Neural cell (in vitro differentiated cells): ENCODE measurements around the gene VIT.

Experiments used
- EZH2 ChIP-seq: fragments of 200-600, 300-800 bp; shearing (Covaris generic), sonication (generic); IDR thresholded peaks from 2 replicates; pipeline ENCODE4 v1.6.1; 2014; ENCODE audit warnings: antibody characterized with exemption, low read length, borderline replicate concordance, mild to moderate bottlenecking; ENCODE audit not compliant: insufficient read depth, poor library complexity, severe bottlenecking
- POLR2AphosphoS5 ChIP-seq: IDR thresholded peaks from 2 replicates; pipeline ENCODE4 v1.6.1; 2012
- RAD21 ChIP-seq: fragments of 450-650 bp; conservative IDR thresholded peaks from 2 replicates; pipeline ENCODE4 v1.6.1; 2014; ENCODE audit warnings: antibody characterized with exemption, mild to moderate bottlenecking, moderate library complexity
- SMC3 ChIP-seq: fragments of 450-650 bp; conservative IDR thresholded peaks from 2 replicates; pipeline ENCODE4 v1.6.1; 2014; ENCODE audit warnings: antibody characterized with exemption, mild to moderate bottlenecking, moderate library complexity; ENCODE audit not compliant: poor library complexity
- TF ChIP-seq, protein P1 (sequence below): fragments of 450-650 bp; IDR thresholded peaks from 2 replicates; pipeline ENCODE4 v1.5.1; 2014; ENCODE audit warnings: antibody characterized with exemption, mild to moderate bottlenecking, moderate library complexity; ENCODE audit not compliant: poor library complexity, severe bottlenecking

DNA sequence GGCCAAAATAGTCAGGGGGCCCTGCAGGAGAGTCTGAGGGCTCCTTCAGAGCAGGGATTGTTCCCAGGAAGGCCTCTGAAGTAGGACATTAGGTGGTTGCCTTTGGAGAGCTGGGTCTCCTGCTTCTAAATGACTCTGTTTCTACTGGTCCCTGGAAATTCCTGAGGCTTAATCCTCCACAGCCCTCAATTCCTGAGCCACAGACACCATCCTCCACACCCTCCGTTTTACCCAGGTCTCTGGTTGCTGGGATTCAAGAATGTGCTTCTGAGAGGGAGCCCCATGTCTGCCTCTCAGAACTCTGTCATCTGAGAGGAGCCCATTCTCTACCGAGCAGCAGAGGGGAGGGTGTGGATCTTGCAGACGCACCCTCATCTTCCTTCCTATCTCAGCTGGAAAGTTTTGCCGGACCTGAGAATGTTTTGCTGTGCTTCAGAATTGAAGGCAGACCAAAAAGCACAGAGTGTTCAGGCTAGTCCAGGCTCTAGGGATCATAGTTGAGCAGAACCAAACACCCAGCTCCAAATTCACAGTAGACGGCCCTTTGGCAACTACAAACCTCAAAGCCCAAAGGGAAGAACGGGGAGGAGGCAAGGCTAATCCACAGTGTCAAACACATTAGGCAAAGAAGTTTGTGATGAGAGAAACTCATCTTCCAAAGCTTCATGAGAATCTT lies 8.1 kb downstream of the VIT start:
- TF ChIP-seq, protein P1, sequence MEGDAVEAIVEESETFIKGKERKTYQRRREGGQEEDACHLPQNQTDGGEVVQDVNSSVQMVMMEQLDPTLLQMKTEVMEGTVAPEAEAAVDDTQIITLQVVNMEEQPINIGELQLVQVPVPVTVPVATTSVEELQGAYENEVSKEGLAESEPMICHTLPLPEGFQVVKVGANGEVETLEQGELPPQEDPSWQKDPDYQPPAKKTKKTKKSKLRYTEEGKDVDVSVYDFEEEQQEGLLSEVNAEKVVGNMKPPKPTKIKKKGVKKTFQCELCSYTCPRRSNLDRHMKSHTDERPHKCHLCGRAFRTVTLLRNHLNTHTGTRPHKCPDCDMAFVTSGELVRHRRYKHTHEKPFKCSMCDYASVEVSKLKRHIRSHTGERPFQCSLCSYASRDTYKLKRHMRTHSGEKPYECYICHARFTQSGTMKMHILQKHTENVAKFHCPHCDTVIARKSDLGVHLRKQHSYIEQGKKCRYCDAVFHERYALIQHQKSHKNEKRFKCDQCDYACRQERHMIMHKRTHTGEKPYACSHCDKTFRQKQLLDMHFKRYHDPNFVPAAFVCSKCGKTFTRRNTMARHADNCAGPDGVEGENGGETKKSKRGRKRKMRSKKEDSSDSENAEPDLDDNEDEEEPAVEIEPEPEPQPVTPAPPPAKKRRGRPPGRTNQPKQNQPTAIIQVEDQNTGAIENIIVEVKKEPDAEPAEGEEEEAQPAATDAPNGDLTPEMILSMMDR: no peak
- TF ChIP-seq SMC3 (no peak), RAD21 (no peak), EZH2 (no peak), POLR2AphosphoS5 (no peak)
